ENCODE data around the gene CDH23.

GRCh38 chr10:71561003-71561574 is 164.4 kb downstream of the CDH23 start:
- TF ChIP-seq ZC3H10 (CRISPR knock-in tag; IDR thresholded peaks at IDR 0.05) (no peak), ZFP3 (CRISPR knock-in tag; IDR thresholded peaks at IDR 0.05) (no peak), RARB (CRISPR knock-in tag; IDR thresholded peaks at IDR 0.05) (no peak), ESRRG (CRISPR knock-in tag; IDR thresholded peaks at IDR 0.05) (no peak), CSRNP3 (CRISPR knock-in tag; IDR thresholded peaks at IDR 0.05) (no peak), ZNF565 (CRISPR knock-in tag; conservative IDR thresholded peaks at IDR 0.05; ENCODE audit: low read depth) (no peak), POU6F1 (CRISPR knock-in tag; IDR thresholded peaks at IDR 0.05; ENCODE audit: borderline replicate concordance, low read depth) (no peak), PPARA (CRISPR knock-in tag; IDR thresholded peaks at IDR 0.05; ENCODE audit: borderline replicate concordance) (no peak), ZNF8 (CRISPR knock-in tag; IDR thresholded peaks at IDR 0.05) (no peak), PATZ1 (CRISPR knock-in tag; IDR thresholded peaks at IDR 0.05; ENCODE audit: borderline replicate concordance) (no peak)
- TF ChIP-seq, protein P1, sequence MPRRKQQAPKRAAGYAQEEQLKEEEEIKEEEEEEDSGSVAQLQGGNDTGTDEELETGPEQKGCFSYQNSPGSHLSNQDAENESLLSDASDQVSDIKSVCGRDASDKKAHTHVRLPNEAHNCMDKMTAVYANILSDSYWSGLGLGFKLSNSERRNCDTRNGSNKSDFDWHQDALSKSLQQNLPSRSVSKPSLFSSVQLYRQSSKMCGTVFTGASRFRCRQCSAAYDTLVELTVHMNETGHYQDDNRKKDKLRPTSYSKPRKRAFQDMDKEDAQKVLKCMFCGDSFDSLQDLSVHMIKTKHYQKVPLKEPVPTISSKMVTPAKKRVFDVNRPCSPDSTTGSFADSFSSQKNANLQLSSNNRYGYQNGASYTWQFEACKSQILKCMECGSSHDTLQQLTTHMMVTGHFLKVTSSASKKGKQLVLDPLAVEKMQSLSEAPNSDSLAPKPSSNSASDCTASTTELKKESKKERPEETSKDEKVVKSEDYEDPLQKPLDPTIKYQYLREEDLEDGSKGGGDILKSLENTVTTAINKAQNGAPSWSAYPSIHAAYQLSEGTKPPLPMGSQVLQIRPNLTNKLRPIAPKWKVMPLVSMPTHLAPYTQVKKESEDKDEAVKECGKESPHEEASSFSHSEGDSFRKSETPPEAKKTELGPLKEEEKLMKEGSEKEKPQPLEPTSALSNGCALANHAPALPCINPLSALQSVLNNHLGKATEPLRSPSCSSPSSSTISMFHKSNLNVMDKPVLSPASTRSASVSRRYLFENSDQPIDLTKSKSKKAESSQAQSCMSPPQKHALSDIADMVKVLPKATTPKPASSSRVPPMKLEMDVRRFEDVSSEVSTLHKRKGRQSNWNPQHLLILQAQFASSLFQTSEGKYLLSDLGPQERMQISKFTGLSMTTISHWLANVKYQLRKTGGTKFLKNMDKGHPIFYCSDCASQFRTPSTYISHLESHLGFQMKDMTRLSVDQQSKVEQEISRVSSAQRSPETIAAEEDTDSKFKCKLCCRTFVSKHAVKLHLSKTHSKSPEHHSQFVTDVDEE (CRISPR knock-in tag; IDR thresholded peaks at IDR 0.05): no peak
